ENCODE measurements around the gene CTIF. TPM values are rescaled to one million over a fixed set of nuclear protein-coding genes. Genes with fewer than 3 reads are reported as not detected.

Gene CTIF
- total and polyA plus RNA-seq, 4 experiments from 2014 or later = 5.2 to 6.5 TPM; not detected in 2

DNA sequence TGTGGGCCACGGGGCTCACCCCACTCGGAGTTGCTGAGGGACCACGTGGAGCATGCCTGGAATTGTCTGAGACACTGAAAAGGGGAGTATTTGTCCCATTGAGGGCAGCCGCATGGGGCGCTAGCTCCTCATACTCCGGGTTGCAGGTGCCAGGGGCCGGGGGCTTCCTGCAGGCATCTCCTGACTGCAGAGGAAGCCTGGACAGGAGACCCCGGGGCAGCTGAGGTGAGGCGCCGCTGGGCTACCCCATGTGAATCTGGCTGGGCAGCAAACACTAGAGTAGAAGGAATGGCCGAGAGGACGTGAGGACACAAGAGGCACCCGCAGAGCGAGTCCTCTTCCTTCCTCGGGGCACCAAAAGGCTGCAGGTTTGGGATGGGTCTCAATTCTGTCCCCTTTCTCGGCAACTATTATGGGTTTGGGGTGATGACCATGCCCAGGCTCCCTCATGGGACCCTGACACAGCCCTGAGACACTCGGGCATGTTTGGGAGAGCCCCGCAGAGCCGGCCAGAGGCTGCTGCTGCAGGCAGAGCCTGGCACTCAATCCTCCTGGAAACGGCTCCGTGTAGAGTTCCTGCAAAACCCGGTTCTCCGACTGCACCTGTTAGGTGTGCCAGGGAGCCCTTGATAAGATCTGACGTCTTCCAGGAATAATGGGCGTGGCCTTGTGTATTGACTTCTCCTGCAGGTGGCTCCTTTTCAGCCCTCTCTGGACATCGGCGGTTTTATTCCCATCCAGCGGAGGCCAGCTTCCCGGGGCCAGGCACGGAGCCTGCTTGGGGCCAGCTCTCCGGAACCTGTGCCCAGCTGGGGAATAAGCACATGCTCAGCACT, 77.0 kb downstream of the CTIF start:
- no peak overlapping the region for H3K4me3 Mint-ChIP-seq
- CTCF ChIA-PET (ENCODE audit: partially characterized antibody) = interaction anchor here (0.5 kb wide), 1 partner anchor 563 kb away, joined by 3 read pairs; no protein-coding TSS in a partner anchor
- H3K27ac Mint-ChIP-seq = no peak overlapping the region
- intact Hi-C loops (cut with micrococcal nuclease) = no loop called here
- POLR2A ChIA-PET (ENCODE audit: partially characterized antibody) = no interaction called here
- H3K36me3 ChIP-seq (ENCODE audit: insufficient read depth, low read length) = no peaks in the 10 kb centered on the region
- H3K27ac ChIP-seq (ENCODE audit: low read depth, low read length) = no peak overlapping the region
- no peak for DNase-seq
- no peaks in the 10 kb centered on the region for H3K36me3 Mint-ChIP-seq
- no peaks in the 10 kb centered on the region for H3K4me1 ChIP-seq (ENCODE audit: insufficient read depth, low read length)
- H3K9me3 Mint-ChIP-seq = no peaks in the 10 kb centered on the region
- no peaks in the 10 kb centered on the region for H3K27me3 ChIP-seq (ENCODE audit: insufficient read depth, low read length)
- no peak overlapping the region for H3K4me3 ChIP-seq (ENCODE audit: low read length in 2 of 2)
- H3K27me3 Mint-ChIP-seq = peaks cover 0 to 2% of the 10 kb centered on the region in 2 donors
- no peaks in the 10 kb centered on the region for H3K4me1 Mint-ChIP-seq
- H3K9me3 ChIP-seq (ENCODE audit: control insufficient read depth in 1 of 2, low read length in 2 of 2) = no peaks in the 10 kb centered on the region

DNA sequence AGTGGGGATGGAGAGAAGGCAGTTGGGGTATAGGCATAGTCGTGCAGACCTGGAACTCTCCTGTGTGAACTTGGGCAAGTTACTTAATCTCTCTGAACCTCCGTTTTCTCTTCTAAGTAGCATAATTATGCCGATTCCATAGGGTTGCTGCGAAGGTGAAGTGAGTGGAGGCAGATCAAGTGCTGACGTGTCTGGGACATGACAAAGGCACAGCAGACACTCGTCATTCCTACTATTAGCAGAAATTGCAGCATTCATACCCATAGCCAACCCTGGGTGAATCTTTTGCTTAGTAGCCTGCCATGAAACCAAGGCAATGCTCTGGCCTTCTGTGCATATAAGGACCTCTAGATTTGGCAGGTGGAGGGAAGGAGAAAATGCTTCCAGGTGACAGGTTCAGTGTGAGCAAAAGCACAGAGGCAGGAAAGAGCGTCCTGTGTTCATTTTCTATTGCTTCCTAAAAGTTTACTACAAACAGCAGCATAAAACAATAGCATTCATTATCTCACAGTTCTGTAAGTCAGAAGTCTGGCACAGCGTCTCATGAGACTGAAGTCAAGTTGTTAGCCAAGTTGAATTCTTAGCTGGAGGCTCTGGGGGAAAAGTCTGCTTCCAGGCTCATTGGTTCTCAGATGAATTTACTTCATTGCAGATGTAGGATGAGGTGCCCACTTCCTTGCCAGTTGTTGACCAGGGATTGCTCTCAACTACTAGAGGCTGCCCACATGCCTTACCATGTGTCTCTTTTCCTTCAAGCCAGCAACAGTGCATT, 77.8 kb downstream of the CTIF start:
- H3K9me3 Mint-ChIP-seq = no peaks in the 10 kb centered on the region
- no peak overlapping the region for H3K4me3 Mint-ChIP-seq
- intact Hi-C loops (cut with micrococcal nuclease) = no loop called here
- no peak overlapping the region for H3K27ac ChIP-seq (ENCODE audit: low read depth, low read length)
- H3K9me3 ChIP-seq (ENCODE audit: control insufficient read depth in 1 of 2, low read length in 2 of 2) = no peaks in the 10 kb centered on the region
- no peaks in the 10 kb centered on the region for H3K4me1 Mint-ChIP-seq
- no peak overlapping the region for H3K27ac Mint-ChIP-seq
- no peaks in the 10 kb centered on the region for H3K36me3 Mint-ChIP-seq
- POLR2A ChIA-PET (ENCODE audit: partially characterized antibody) = no interaction called here
- H3K27me3 ChIP-seq (ENCODE audit: insufficient read depth, low read length) = no peaks in the 10 kb centered on the region
- DNase-seq = no peak
- no peak overlapping the region for H3K4me3 ChIP-seq (ENCODE audit: low read length in 2 of 2)
- peaks cover 0 to 2% of the 10 kb centered on the region in 2 donors for H3K27me3 Mint-ChIP-seq
- CTCF ChIA-PET (ENCODE audit: partially characterized antibody) = no interaction called here
- H3K4me1 ChIP-seq (ENCODE audit: insufficient read depth, low read length) = no peaks in the 10 kb centered on the region
- no peaks in the 10 kb centered on the region for H3K36me3 ChIP-seq (ENCODE audit: insufficient read depth, low read length)

GRCh38 chr18:48617844-48618497, 79.1 kb downstream of the CTIF start:
- peaks cover 0 to 2% of the 10 kb centered on the region in 2 donors for H3K27me3 Mint-ChIP-seq
- Histone ChIP-seq H3K27me3 (ENCODE audit: insufficient read depth, low read length) (no peaks in the 10 kb centered on the region), H3K4me3 (ENCODE audit: low read length in 2 of 2) (no peak overlapping the region), H3K36me3 (ENCODE audit: insufficient read depth, low read length) (no peaks in the 10 kb centered on the region), H3K27ac (ENCODE audit: low read depth, low read length) (no peak overlapping the region), H3K4me1 (ENCODE audit: insufficient read depth, low read length) (no peaks in the 10 kb centered on the region), H3K9me3 (ENCODE audit: control insufficient read depth in 1 of 2, low read length in 2 of 2) (no peaks in the 10 kb centered on the region)
- no peaks in the 10 kb centered on the region for H3K36me3 Mint-ChIP-seq
- intact Hi-C loops (cut with micrococcal nuclease) = no loop called here
- no peak overlapping the region for H3K27ac Mint-ChIP-seq
- DNase-seq = no peak
- ChIA-PET POLR2A (ENCODE audit: partially characterized antibody) (no interaction called here), CTCF (ENCODE audit: partially characterized antibody) (no interaction called here)
- no peak overlapping the region for H3K4me3 Mint-ChIP-seq
- peaks cover 0 to 1% (median 0%) of the 10 kb centered on the region in 8 donors for H3K9me3 Mint-ChIP-seq
- no peaks in the 10 kb centered on the region for H3K4me1 Mint-ChIP-seq

GRCh38 chr18:48619016-48619415, 80.2 kb downstream of the CTIF start:
- Mint-ChIP-seq H3K27me3 (peaks cover 0 to under 1% of the 10 kb centered on the region in 2 donors), H3K9me3 (peaks cover 0 to 1% (median 0%) of the 10 kb centered on the region in 8 donors), H3K36me3 (no peaks in the 10 kb centered on the region), H3K27ac (no peak overlapping the region), H3K4me3 (no peak overlapping the region), H3K4me1 (peaks cover 0 to 2% (median 0%) of the 10 kb centered on the region in 4 donors)
- Histone ChIP-seq H3K27me3 (ENCODE audit: insufficient read depth, low read length) (no peaks in the 10 kb centered on the region), H3K4me1 (ENCODE audit: insufficient read depth, low read length) (no peaks in the 10 kb centered on the region), H3K27ac (ENCODE audit: low read depth, low read length) (no peak overlapping the region), H3K4me3 (ENCODE audit: low read length in 2 of 2) (no peak overlapping the region), H3K36me3 (ENCODE audit: insufficient read depth, low read length) (no peaks in the 10 kb centered on the region), H3K9me3 (ENCODE audit: control insufficient read depth in 1 of 2, low read length in 2 of 2) (no peaks in the 10 kb centered on the region)
- CTCF ChIA-PET (ENCODE audit: partially characterized antibody) = no interaction called here
- POLR2A ChIA-PET (ENCODE audit: partially characterized antibody) = no interaction called here
- no peak for DNase-seq
- intact Hi-C loops (cut with micrococcal nuclease) = no loop called here

- H3K27ac ChIP-seq (ENCODE audit: low read depth, low read length) = no peak overlapping the region
- H3K4me3 Mint-ChIP-seq = no peak overlapping the region
- peaks cover 0 to 1% (median 0%) of the 10 kb centered on the region in 8 donors for H3K9me3 Mint-ChIP-seq
- intact Hi-C loops (cut with micrococcal nuclease) = no loop called here
- ChIA-PET CTCF (ENCODE audit: partially characterized antibody) (no interaction called here), POLR2A (ENCODE audit: partially characterized antibody) (no interaction called here)
- no peaks in the 10 kb centered on the region for H3K27me3 ChIP-seq (ENCODE audit: insufficient read depth, low read length)
- H3K4me1 Mint-ChIP-seq = peaks cover 0 to 2% (median 0%) of the 10 kb centered on the region in 4 donors
- no peaks in the 10 kb centered on the region for H3K36me3 ChIP-seq (ENCODE audit: insufficient read depth, low read length)
- no peaks in the 10 kb centered on the region for H3K36me3 Mint-ChIP-seq
- no peak overlapping the region for H3K4me3 ChIP-seq (ENCODE audit: low read length in 2 of 2)
- H3K4me1 ChIP-seq (ENCODE audit: insufficient read depth, low read length) = no peaks in the 10 kb centered on the region
- H3K9me3 ChIP-seq (ENCODE audit: control insufficient read depth in 1 of 2, low read length in 2 of 2) = no peaks in the 10 kb centered on the region
- H3K27ac Mint-ChIP-seq = no peak overlapping the region
- DNase-seq = no peak
- no peaks in the 10 kb centered on the region for H3K27me3 Mint-ChIP-seq
Measured at GRCh38 chr18:48619501-48619900, 80.7 kb downstream of the CTIF start.

DNA sequence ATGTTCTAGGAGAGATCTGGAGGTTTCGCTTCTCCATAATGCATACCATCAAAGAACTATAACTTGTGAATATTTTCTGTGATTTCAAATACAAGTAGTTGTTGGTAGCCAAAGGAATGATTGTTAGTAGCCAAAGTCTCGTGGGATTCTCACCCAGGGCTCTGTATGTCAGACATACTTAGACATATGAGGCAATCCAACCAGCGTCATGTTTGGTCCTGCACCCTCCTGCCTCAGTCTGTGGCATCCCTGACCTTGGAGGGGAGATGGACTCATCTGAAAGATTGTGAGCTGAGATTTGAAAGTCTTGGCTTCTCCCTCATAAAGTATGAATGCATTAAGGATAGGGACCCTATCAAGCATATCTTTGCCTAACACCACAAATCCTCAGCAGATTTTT, 81.2 kb downstream of the CTIF start:
- POLR2A ChIA-PET (ENCODE audit: partially characterized antibody) = no interaction called here

GRCh38 chr18:48621240-48621639, 82.4 kb downstream of the CTIF start:
- Histone ChIP-seq H3K36me3 (ENCODE audit: insufficient read depth, low read length) (no peaks in the 10 kb centered on the region), H3K4me3 (ENCODE audit: low read length in 2 of 2) (no peak overlapping the region), H3K27me3 (ENCODE audit: insufficient read depth, low read length) (no peaks in the 10 kb centered on the region), H3K27ac (ENCODE audit: low read depth, low read length) (no peak overlapping the region), H3K9me3 (ENCODE audit: control insufficient read depth in 1 of 2, low read length in 2 of 2) (no peaks in the 10 kb centered on the region), H3K4me1 (ENCODE audit: insufficient read depth, low read length) (no peaks in the 10 kb centered on the region)
- no peak for DNase-seq
- intact Hi-C loops (cut with micrococcal nuclease) = no loop called here
- ChIA-PET POLR2A (ENCODE audit: partially characterized antibody) (no interaction called here), CTCF (ENCODE audit: partially characterized antibody) (no interaction called here)
- H3K4me3 Mint-ChIP-seq = peak overlapping the region in 1 of 8 donors; percentile 19
- H3K36me3 Mint-ChIP-seq = no peaks in the 10 kb centered on the region
- no peak overlapping the region for H3K27ac Mint-ChIP-seq
- peaks cover 0 to 1% (median 0%) of the 10 kb centered on the region in 8 donors for H3K9me3 Mint-ChIP-seq
- peaks cover 0 to 2% (median 0%) of the 10 kb centered on the region in 4 donors for H3K4me1 Mint-ChIP-seq
- H3K27me3 Mint-ChIP-seq = no peaks in the 10 kb centered on the region

More for the DNA sequence above, 81.2 kb downstream of the CTIF start:
- intact Hi-C loops (cut with micrococcal nuclease) = no loop called here
- Histone ChIP-seq H3K27ac (ENCODE audit: low read depth, low read length) (no peak overlapping the region), H3K9me3 (ENCODE audit: control insufficient read depth in 1 of 2, low read length in 2 of 2) (no peaks in the 10 kb centered on the region), H3K36me3 (ENCODE audit: insufficient read depth, low read length) (no peaks in the 10 kb centered on the region), H3K4me3 (ENCODE audit: low read length in 2 of 2) (no peak overlapping the region), H3K27me3 (ENCODE audit: insufficient read depth, low read length) (no peaks in the 10 kb centered on the region), H3K4me1 (ENCODE audit: insufficient read depth, low read length) (no peaks in the 10 kb centered on the region)
- no peak for DNase-seq
- H3K27me3 Mint-ChIP-seq = no peaks in the 10 kb centered on the region
- no peak overlapping the region for H3K27ac Mint-ChIP-seq
- H3K9me3 Mint-ChIP-seq = peaks cover 0 to 1% (median 0%) of the 10 kb centered on the region in 8 donors
- peaks cover 0 to 2% (median 0%) of the 10 kb centered on the region in 4 donors for H3K4me1 Mint-ChIP-seq
- H3K4me3 Mint-ChIP-seq = no peak overlapping the region
- CTCF ChIA-PET (ENCODE audit: partially characterized antibody) = no interaction called here
- H3K36me3 Mint-ChIP-seq = no peaks in the 10 kb centered on the region

Data from CD4-positive, alpha-beta memory T cell (primary cell).